LNCAP (cell line): ENCODE data around the gene CHERP.

Experiments
- CTCF ChIP-seq: fragments of 450-650 bp; IDR thresholded peaks from 2 replicates; pipeline ENCODE4 v1.5.1; 2017; ENCODE audit warnings: mild to moderate bottlenecking

Gene CHERP

GRCh38 chr19:16508546-16508945 is 33.7 kb downstream of the CHERP start:
- TF ChIP-seq CTCF: no peak

DNA sequence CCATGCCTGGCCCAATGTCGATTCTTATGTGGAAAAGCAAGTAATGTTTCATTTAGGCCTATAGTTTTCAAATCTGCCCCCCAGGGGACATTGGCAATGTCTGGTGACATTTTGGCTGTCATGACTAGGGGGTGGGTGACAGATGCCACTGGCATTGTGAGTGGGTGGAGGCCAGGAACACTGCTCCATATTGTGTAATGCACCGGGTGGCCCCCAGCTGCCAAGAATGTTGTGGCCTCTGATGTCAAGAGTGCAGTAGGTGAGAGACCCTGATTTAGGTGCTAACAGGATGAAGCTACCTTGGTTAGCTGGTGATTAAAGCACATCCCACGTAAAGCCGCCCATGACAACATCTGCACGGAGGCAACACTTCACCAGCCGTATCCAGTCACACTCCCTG is 35.3 kb downstream of the CHERP start:
- TF ChIP-seq CTCF: no peak

DNA sequence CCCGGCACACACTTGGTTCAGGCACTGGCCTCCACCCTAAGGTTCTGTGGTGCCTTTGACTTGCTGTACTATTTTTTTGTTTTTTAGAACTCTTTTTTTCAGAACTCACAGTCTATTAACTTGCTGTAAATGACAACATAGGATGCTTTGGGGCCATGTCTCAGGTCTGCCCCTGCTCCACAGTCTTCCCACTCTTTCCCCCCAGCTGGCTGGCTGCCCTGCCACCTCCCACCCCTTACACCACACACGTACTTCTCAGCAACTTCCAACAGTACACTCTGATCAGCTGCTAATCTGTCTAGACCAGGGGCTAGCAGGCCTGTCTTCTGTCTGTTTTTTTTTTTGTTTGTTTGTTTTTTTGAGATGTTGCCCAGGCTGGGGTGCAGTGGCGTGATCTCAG is 38.0 kb downstream of the CHERP start:
- no peak for TF ChIP-seq CTCF

- TF ChIP-seq CTCF: no peak
Measured at GRCh38 chr19:16497837-16498236, 44.4 kb downstream of the CHERP start.

GRCh38 chr19:16497042-16497441 is 45.2 kb downstream of the CHERP start:
- TF ChIP-seq CTCF: no peak

GRCh38 chr19:16496613-16496983 is 45.6 kb downstream of the CHERP start:
- no peak for TF ChIP-seq CTCF

DNA sequence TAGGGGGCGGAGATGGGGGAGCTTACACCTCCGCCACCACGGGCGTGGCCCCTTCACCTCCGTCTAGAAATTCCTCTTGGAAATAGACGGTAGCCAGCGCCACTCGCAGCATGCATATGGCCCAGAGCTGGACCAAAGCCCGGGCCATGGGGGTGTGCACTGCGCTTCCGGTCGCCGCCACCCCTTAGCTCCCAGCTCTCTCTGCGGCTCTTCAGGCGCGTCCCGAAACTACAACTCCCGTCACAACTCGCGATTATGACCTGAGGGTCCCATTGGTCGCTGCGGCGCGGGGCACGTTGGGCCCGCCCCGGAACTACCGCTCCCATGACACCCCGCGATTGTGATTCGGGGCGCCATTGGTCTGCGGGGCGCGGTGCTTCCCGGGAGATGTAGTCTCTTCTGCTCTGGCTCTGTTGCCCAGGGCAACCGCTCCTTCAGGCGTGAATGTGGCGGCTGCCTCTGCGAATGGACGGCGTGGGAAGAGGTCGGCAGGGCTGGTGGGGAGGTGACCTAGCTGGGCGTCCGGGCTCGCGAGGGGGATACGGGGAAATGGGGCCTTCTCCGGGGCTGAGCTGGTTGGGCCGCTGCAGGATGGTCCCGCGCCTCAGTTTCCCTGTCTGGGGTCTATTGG is 46.1 kb downstream of the CHERP start, which contains the start of the genes C19orf44 and CALR3:
Gene C19orf44, plus strand, starts transcription at position 413 of the 631 bp plus-strand sequence. CDS start 4,399 bp downstream, outside the sequence.
Gene CALR3, minus strand, starts transcription at position 186 of the 631 bp plus-strand sequence. Its CDS starts 38 bp downstream, at position 148.
- TF ChIP-seq CTCF: no peak

- no peak for TF ChIP-seq CTCF
Measured at GRCh38 chr19:16482745-16483144, 59.5 kb downstream of the CHERP start.
